ENCODE results near the gene ZDHHC16. TPM values are rescaled to one million over a fixed set of nuclear protein-coding genes. Genes with fewer than 3 reads are reported as not detected.

The ZDHHC16 gene
- 53.8 and 109 TPM in 2 replicates for total RNA-seq

GRCh38 chr10:97445722-97446639, at the start of gene ZDHHC16, which contains the start of gene EXOSC1:
Gene ZDHHC16, plus strand, starts transcription at chr10:97446175. Its CDS starts 5,501 bp downstream, at chr10:97451676.
Gene EXOSC1, minus strand, starts transcription at chr10:97446006. Its CDS starts 21 bp downstream, at chr10:97445985.

GRCh38 chr10:97400665-97401454, 45.1 kb upstream of the ZDHHC16 start, which contains the start of gene RRP12:
Gene RRP12, minus strand, starts transcription at chr10:97401340. Its CDS starts 109 bp downstream, at chr10:97401231.

DNA sequence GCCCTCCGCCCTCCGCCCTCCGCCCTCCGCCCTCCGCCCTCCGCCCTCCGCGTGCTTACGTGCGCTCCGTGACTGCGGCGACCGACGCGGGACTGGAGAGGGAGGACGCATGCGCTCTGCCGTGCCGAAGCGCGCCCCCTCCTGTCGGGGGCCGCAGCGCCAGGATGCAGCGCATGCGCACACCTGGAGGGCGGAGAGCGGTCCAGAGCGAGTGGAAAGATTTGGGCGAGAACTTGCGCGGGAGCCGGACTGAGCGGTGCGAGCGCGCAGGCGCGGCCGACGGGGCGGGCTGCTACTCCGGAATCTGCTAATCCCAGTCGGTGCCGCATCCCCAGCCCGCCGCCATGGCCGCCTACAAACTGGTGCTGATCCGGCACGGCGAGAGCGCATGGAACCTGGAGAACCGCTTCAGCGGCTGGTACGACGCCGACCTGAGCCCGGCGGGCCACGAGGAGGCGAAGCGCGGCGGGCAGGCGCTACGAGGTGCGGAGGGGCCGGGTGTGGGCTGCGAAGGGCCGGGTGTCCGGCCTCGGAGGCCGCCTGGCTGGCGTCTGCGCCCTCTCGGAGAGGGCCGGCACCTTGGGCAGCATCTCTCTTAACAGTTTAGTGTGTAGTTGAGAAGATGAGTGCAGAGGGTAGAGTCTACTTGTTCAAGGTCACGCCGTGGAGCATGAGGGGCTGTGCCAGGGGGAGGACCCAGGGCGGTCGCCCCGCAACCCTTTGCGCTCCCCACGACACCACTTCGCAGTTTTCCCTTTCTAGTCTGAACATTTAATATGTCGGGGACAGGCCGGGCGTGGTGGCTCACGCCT, 19.8 kb upstream of the ZDHHC16 start, which contains the start of gene PGAM1:
PGAM1 (plus strand) TSS at position 228 of the 812 bp plus-strand sequence; CDS start at position 345, 117 bp downstream.

GRCh38 chr10:97498076-97498840, 52.3 kb downstream of the ZDHHC16 start, which contains the start of gene MMS19:
Gene MMS19, minus strand, starts transcription at chr10:97498422. Its CDS starts 38 bp downstream, at chr10:97498384.

GRCh38 chr10:97498841-97499560, 53.0 kb downstream of the ZDHHC16 start, which contains the start of gene UBTD1:
Gene UBTD1, plus strand, starts transcription at chr10:97498924. Its CDS starts 280 bp downstream, at chr10:97499204.

Small RNA genes lying within 50 kb of the gene (small RNA-seq; reads per million reads assigned to genes)
- not detected for gene RF00019

Other genes starting within 250 kb of the ZDHHC16 start
- gene ARHGAP19, start 153.5 kb upstream of the ZDHHC16 start, total RNA-seq, result 3.3 and 3.5 TPM in 2 replicates
- 2.1 and 3.5 TPM in 2 replicates for gene FRAT1, start 126.9 kb upstream of the ZDHHC16 start, total RNA-seq
- gene FRAT2, start 111.4 kb upstream of the ZDHHC16 start, total RNA-seq, result 10.2 and 10.8 TPM in 2 replicates
- 17.7 and 21.6 TPM in 2 replicates for gene RRP12, start 44.8 kb upstream of the ZDHHC16 start, total RNA-seq
- 203 and 733 TPM in 2 replicates for gene PGAM1, start 20.0 kb upstream of the ZDHHC16 start, total RNA-seq
- gene EXOSC1, start 169 bp upstream of the ZDHHC16 start, total RNA-seq, result 34.2 and 37.0 TPM in 2 replicates
- gene MMS19, start 52.2 kb downstream of the ZDHHC16 start, total RNA-seq, result 95.8 and 152 TPM in 2 replicates
- gene UBTD1, start 52.7 kb downstream of the ZDHHC16 start, total RNA-seq, result 33.1 and 33.8 TPM in 2 replicates
- 0.79 and 5.4 TPM in 2 replicates for gene ANKRD2, start 126.6 kb downstream of the ZDHHC16 start, total RNA-seq
- gene HOGA1, start 138.2 kb downstream of the ZDHHC16 start, total RNA-seq, result 0.98 and 1.2 TPM in 2 replicates
- 0.33 TPM in 1 of 2 replicates, not detected in the other for gene C10orf62, start 143.5 kb downstream of the ZDHHC16 start, total RNA-seq
- gene MORN4, start 187.3 kb downstream of the ZDHHC16 start, total RNA-seq, result 1.3 and 1.6 TPM in 2 replicates
- gene PI4K2A, start 194.5 kb downstream of the ZDHHC16 start, total RNA-seq, result 18.5 and 32.8 TPM in 2 replicates
- 21.2 and 23.9 TPM in 2 replicates for gene AVPI1, start 241.1 kb downstream of the ZDHHC16 start, total RNA-seq